HepG2 (cell line): Measurements from ENCODE around the gene WTAP. TPM values are rescaled to one million over a fixed set of nuclear protein-coding genes. Genes with fewer than 3 reads are reported as not detected.

Experiments
- ARID4A ChIP-seq: sonication (generic); formaldehyde crosslinking; IDR thresholded peaks from 2 replicates; pipeline ENCODE4 v1.5.0; 2020; ENCODE audit warnings: mild to moderate bottlenecking, missing genetic modification reagents, borderline replicate concordance
- ARNT ChIP-seq: fragments of 450-650 bp; IDR thresholded peaks from 2 replicates; pipeline ENCODE4 v1.6.1; 2017
- CENPBD1 ChIP-seq: sonication (generic); formaldehyde crosslinking; IDR thresholded peaks from 2 replicates; pipeline ENCODE4 v1.8.0; 2022; ENCODE audit warnings: missing genetic modification reagents, low read depth, mild to moderate bottlenecking, borderline replicate concordance
- FOSL1 ChIP-seq: sonication (generic); formaldehyde crosslinking; IDR thresholded peaks from 2 replicates; pipeline ENCODE4 v1.9.0; 2021; ENCODE audit warnings: missing genetic modification reagents, borderline replicate concordance
- GABPA ChIP-seq, 2 experiments: IDR thresholded peaks; 2 replicates each; pipeline ENCODE4 v1.6.1; 2011 to 2016; ENCODE audit warnings: low read depth in 2 of 2, low read length in 1 of 2, missing biosample characterization in 1 of 2, missing genetic modification characterization in 1 of 2
- GRHL1 ChIP-seq: sonication (generic); formaldehyde crosslinking; conservative IDR thresholded peaks from 2 replicates; pipeline ENCODE4 v1.8.0; 2022; ENCODE audit warnings: missing genetic modification reagents
- HNF4A ChIP-seq: sonication (generic); formaldehyde crosslinking; IDR thresholded peaks from 2 replicates; pipeline ENCODE4 v1.4.0; 2020; ENCODE audit warnings: missing genetic modification reagents
- MYNN ChIP-seq: sonication (generic); formaldehyde crosslinking; IDR thresholded peaks from 2 replicates; pipeline ENCODE4 v1.4.0; 2020; ENCODE audit warnings: mild to moderate bottlenecking, low read depth, missing genetic modification reagents
- PRPF4 ChIP-seq: fragments of 200-400 bp; formaldehyde crosslinking; IDR thresholded peaks from 2 replicates; pipeline ENCODE4 v1.6.1; 2016; ENCODE audit warnings: low read length, low read depth; ENCODE audit not compliant: poor library complexity, severe bottlenecking
- SIN3B ChIP-seq: fragments of 150-350 bp; IDR thresholded peaks from 2 replicates; pipeline ENCODE4 v1.6.1; 2014; ENCODE audit warnings: low read length
- ZBTB39 ChIP-seq: sonication (generic); formaldehyde crosslinking; IDR thresholded peaks from 2 replicates; pipeline ENCODE4 v1.5.0; 2020; ENCODE audit warnings: missing genetic modification reagents
- ZNF160 ChIP-seq: sonication (generic); formaldehyde crosslinking; IDR thresholded peaks from 2 replicates; pipeline ENCODE4 v1.8.0; 2022; ENCODE audit warnings: mild to moderate bottlenecking, inconsistent platforms, missing genetic modification reagents
- ZNF331 ChIP-seq: sonication (generic); formaldehyde crosslinking; IDR thresholded peaks from 2 replicates; pipeline ENCODE4 v1.4.0; 2020; ENCODE audit warnings: missing genetic modification reagents
- ZNF33B ChIP-seq: sonication (generic); formaldehyde crosslinking; IDR thresholded peaks from 2 replicates; pipeline ENCODE4 v1.5.1; 2020; ENCODE audit warnings: mild to moderate bottlenecking, missing genetic modification reagents
- ZNF710 ChIP-seq: sonication (generic); formaldehyde crosslinking; IDR thresholded peaks from 2 replicates; pipeline ENCODE4 v1.5.0; 2020; ENCODE audit warnings: mild to moderate bottlenecking, missing genetic modification reagents, borderline replicate concordance
- ZNF883 ChIP-seq: sonication (generic); formaldehyde crosslinking; IDR thresholded peaks from 2 replicates; pipeline ENCODE4 v1.5.1; 2020; ENCODE audit warnings: mild to moderate bottlenecking, missing genetic modification reagents; ENCODE audit errors: not compliant biosample characterization
- polyA plus RNA-seq, 8 experiments: library from polyadenylated mRNA; depleted of rRNA in 3 of 8; stranded (reverse) in 7 of 8; unstranded in 1 of 8; fragments of >200 nt; fragmentation: Illumina TruSeq in 4 of 8; extraction: Trizol in 4 of 8; gene quantifications; 2 replicates each; pipeline versions ENCODE4 v1.2.1 to v1.2.3, GENCODE V29; 2011 to 2016; ENCODE audit warnings: low read depth in 4 of 8, missing spikeins in 1 of 8, mixed read lengths in 1 of 8; ENCODE audit not compliant: insufficient read depth in 1 of 8
- total RNA-seq, 5 experiments: library from RNA; depleted of rRNA; stranded (reverse); fragments of >200 nt; fragmentation: Illumina TruSeq; extraction: Trizol; gene quantifications; 2 replicates each; pipeline ENCODE4 v1.2.3, GENCODE V29; 2016; ENCODE audit warnings: low read depth in 1 of 5

WTAP gene
- total and polyA plus RNA-seq, 2 of the 13 experiments (the other 11 are each of a cell fraction or from before 2014, with no cell fraction given), result 31.6 to 167 TPM

GRCh38 chr6:159761873-159762680 is 34.8 kb downstream of the WTAP start, which contains the start of gene ACAT2 (continued):
- TF ChIP-seq ARID4A, result peak; percentile 98
- TF ChIP-seq GRHL1 (CRISPR knock-in tag), result no peak
- TF ChIP-seq PRPF4, result no peak
- TF ChIP-seq SIN3B, result no peak
- TF ChIP-seq CENPBD1, result no peak; the same call in 1 of the 2 replicates
- no peak; the same call in 1 of the 2 replicates for TF ChIP-seq MYNN
- TF ChIP-seq ARNT, result no peak
- TF ChIP-seq HNF4A (CRISPR knock-in tag), result peak; percentile 20; the same call in 1 of the 2 replicates
- TF ChIP-seq ZNF883, result no peak
- TF ChIP-seq ZBTB39 (CRISPR knock-in tag), result no peak
- TF ChIP-seq ZNF160 (CRISPR knock-in tag), result peak; percentile 91; the same call in 1 of the 2 replicates
- TF ChIP-seq ZNF33B (CRISPR knock-in tag), result peak; percentile 78; the same call in 1 of the 2 replicates
- TF ChIP-seq FOSL1 (CRISPR knock-in tag), result peak; percentile 29; the same call in 1 of the 2 replicates
- no peak for TF ChIP-seq GABPA (IDR thresholded peaks at IDR 0.05; ENCODE audit: low read depth, low read length)
- peak; percentile 26; the same call in 1 of the 2 replicates for TF ChIP-seq GABPA (CRISPR knock-in tag; IDR thresholded peaks at IDR 0.05; ENCODE audit: low read depth)
- TF ChIP-seq ZNF331, result peak; percentile 28; the same call in 1 of the 2 replicates
- TF ChIP-seq ZNF710 (CRISPR knock-in tag), result peak; percentile 73
